ENCODE data around the gene SLC9A3. TPM values are rescaled to one million over a fixed set of nuclear protein-coding genes. Genes with fewer than 3 reads are reported as not detected.

SLC9A3 gene
- total RNA-seq, 4 donors from 2014 or later = 4.8 to 701 (median 183) TPM

DNA sequence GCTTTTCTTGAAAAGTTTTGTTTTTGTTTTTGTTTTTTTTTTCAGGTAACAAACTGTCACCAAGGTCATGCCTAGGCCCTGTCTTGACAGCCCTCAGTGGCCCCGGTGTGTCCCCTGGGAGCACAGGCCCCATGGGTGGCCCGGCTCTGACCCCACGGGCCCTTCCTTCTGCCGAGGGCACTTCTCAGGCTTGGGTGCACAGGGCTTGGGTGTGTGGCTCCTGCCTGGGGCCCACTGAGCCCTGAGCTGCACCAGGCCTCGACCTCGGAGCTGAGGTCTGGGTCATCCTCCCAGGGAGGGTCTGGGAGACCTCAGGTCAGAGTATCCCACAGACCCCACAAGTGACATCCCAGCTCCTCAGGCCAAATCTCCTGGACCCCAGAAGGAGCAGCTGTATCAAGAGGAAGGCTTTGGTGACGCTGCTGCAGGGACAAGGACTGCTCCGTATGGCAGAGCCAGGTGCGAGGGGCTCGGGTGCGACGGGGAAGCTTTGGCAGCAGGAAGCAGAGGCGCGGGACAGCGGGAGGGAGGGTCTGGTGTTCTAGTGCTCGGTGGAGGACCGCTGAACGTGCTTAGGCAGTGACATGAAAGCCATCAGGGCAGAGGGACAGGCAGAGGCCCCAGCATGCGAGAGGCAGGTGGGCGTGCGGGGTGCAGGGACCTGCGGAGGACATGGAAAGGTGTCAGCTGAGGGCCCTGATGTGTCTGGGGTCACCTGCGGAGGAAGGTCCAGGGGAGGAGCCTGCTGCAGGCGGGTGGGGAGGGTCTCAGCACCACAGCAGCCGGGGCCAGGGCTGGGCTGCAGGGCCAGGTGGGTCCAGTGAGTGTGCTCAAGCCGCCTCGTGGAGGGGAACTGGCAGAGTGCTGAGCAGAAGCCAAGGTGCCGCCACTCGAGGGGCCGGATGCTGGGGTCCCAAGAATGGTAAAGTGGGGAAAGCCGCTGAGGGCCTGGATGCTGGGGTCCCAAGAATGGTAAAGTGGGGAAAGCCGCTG, 18.4 kb upstream of the SLC9A3 start:
- Histone ChIP-seq H3K27ac (no peak overlapping the region), H3K4me1 (peaks cover 7 to 31% (median 25%) of the 10 kb centered on the region in 4 donors), H3K27me3 (peaks cover 43% of the 10 kb centered on the region), H3K36me3 (no peaks in the 10 kb centered on the region), H3K4me3 (no peak overlapping the region), H3K9me3 (no peaks in the 10 kb centered on the region)
- TF ChIP-seq, protein P1, sequence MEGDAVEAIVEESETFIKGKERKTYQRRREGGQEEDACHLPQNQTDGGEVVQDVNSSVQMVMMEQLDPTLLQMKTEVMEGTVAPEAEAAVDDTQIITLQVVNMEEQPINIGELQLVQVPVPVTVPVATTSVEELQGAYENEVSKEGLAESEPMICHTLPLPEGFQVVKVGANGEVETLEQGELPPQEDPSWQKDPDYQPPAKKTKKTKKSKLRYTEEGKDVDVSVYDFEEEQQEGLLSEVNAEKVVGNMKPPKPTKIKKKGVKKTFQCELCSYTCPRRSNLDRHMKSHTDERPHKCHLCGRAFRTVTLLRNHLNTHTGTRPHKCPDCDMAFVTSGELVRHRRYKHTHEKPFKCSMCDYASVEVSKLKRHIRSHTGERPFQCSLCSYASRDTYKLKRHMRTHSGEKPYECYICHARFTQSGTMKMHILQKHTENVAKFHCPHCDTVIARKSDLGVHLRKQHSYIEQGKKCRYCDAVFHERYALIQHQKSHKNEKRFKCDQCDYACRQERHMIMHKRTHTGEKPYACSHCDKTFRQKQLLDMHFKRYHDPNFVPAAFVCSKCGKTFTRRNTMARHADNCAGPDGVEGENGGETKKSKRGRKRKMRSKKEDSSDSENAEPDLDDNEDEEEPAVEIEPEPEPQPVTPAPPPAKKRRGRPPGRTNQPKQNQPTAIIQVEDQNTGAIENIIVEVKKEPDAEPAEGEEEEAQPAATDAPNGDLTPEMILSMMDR (IDR thresholded peaks at IDR 0.05) = no peak
- TF ChIP-seq POLR2A (IDR thresholded peaks at IDR 0.05) = no peak
- TF ChIP-seq POLR2AphosphoS5 (IDR thresholded peaks at IDR 0.05) = no peak
- no peak for TF ChIP-seq EP300 (IDR thresholded peaks at IDR 0.05; ENCODE audit: low read depth)
- DNase-seq = peak; percentile 8
- WGBS, 2 donors (ENCODE audit: low coverage in 1 of 2) = 85 to 87% methylated on average over 4 to 32 of the region's 32 CpGs
- in situ Hi-C loops (cut with MboI; ENCODE audit: low pct_ligation_motif_present in 1 of 4, low pct_unique_long_range_greater_than_20kb in 1 of 4, low sequenced_read_pairs in 3 of 4) (no loop called here), intact Hi-C loops (cut with DNase I; ENCODE audit: low total_unique reads) (no loop called here)

DNA sequence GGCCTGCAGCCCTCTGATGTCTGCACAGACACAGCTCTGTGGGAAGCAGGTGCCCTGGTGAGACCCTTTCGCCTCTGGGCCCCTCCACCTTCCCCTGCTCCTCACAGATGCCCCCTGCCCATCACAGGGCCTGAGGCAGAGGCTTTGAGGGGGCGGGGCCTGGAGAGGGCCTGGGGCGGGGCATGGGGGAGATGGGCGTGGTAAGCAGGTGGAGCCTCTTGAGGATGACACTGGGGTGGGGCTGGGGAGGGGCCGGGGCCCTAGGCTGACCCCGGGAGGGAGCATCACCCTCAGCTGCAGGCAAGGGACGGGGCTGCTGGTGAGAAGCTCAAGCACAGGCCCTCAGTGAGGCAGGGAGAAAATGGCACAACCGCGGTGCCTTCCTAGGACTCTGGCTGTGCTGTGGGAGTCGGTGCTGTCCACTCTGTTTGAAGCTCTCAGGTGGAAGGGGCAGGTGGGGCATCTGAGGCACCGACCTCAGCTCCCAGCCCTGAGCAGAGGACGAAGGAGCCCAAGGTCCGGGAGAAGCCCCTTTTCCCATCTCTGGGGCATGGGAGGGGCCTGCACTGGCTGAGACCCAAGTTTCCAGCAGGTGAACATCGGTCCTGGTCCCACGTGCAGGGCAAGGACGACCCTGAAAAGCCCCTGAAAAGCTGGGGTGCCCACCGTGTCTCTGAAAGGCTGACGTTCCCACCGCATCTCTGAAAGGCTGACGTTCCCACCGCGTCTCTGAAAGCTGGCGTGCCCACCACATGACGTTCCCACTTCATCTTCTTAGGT, 17.5 kb upstream of the SLC9A3 start:
- Histone ChIP-seq H3K36me3 (no peaks in the 10 kb centered on the region), H3K4me3 (no peak overlapping the region), H3K9me3 (no peaks in the 10 kb centered on the region), H3K4me1 (peaks cover 7 to 25% (median 20%) of the 10 kb centered on the region in 4 donors), H3K27ac (no peak overlapping the region), H3K27me3 (peaks cover 49% of the 10 kb centered on the region)
- peak; percentile 8 for DNase-seq
- intact Hi-C loops (cut with DNase I; ENCODE audit: low total_unique reads) = no loop called here
- in situ Hi-C loops (cut with MboI; ENCODE audit: low pct_ligation_motif_present in 1 of 4, low pct_unique_long_range_greater_than_20kb in 1 of 4, low sequenced_read_pairs in 3 of 4) = no loop called here
- WGBS, 2 donors (ENCODE audit: low coverage in 1 of 2) = 60 to 77% methylated on average over 9 to 22 of the region's 24 CpGs
- TF ChIP-seq POLR2A (IDR thresholded peaks at IDR 0.05) (no peak), EP300 (IDR thresholded peaks at IDR 0.05; ENCODE audit: low read depth) (no peak)
- TF ChIP-seq, protein P1 (IDR thresholded peaks at IDR 0.05) = no peak

DNA sequence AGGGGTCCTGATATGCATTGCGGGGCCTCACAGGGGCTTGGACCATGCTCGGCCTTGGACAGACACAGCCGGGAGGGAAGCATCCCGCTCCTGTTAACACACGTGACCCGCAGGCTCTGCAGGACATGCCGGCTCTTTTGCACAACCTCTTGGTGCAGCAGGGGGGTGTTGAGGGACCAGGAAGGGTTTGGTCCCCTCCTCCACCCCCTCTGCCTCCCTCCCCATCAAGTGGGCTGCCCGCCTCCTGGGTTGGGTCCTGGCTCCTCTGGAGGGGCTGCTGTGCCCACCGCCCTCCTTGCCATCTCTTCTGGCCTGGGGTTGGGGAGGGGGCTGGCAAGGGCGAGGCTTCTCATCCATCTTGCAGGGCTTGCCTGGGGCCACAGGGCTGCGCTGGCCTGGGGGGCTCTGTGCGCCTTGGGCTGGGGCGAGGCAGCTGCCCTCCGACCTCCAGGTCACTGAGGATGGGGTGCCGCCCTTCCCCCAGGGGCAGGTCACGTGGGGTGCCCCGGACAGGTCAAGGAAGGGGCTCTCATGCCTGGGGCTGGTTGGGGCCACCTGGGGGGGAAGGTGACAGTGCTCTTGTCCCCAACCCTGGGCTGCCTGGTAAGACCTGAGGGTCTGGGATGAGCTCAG, 16.8 kb upstream of the SLC9A3 start:
- Histone ChIP-seq H3K36me3 (no peaks in the 10 kb centered on the region), H3K27ac (no peak overlapping the region), H3K9me3 (no peaks in the 10 kb centered on the region), H3K27me3 (peaks cover 49% of the 10 kb centered on the region), H3K4me3 (no peak overlapping the region), H3K4me1 (peaks cover 7 to 18% (median 13%) of the 10 kb centered on the region in 4 donors)
- in situ Hi-C loops (cut with MboI; ENCODE audit: low pct_ligation_motif_present in 1 of 4, low pct_unique_long_range_greater_than_20kb in 1 of 4, low sequenced_read_pairs in 3 of 4) (no loop called here), intact Hi-C loops (cut with DNase I; ENCODE audit: low total_unique reads) (no loop called here)
- DNase-seq = peak; percentile 8
- no peak for TF ChIP-seq EP300 (IDR thresholded peaks at IDR 0.05; ENCODE audit: low read depth)
- no peak for TF ChIP-seq POLR2A (IDR thresholded peaks at IDR 0.05)
- no peak for TF ChIP-seq POLR2AphosphoS5 (IDR thresholded peaks at IDR 0.05)
- TF ChIP-seq, protein P1 (IDR thresholded peaks at IDR 0.05) = no peak
- 52% methylated on average over 13 of the region's 17 CpGs; no CpG with 5 or more reads in 1 of the 2 donors for WGBS, 2 donors (ENCODE audit: low coverage in 1 of 2)

Data from transverse colon (tissue), 4 donors.